Prostate gland (tissue), 2 donors: ENCODE results near the gene ADAD2.
A peak's percentile ranks its signal among the peaks of the same experiment; 100 is the strongest.

Experiments used
- POLR2A ChIP-seq: fragments of 450-650 bp; IDR thresholded peaks from one replicate; pipeline ENCODE4 v1.6.1; 2016; ENCODE audit warnings: antibody characterized with exemption, mild to moderate bottlenecking
- TF ChIP-seq, protein P1 (sequence below), 4 experiments: fragments of 200-600 bp in 2 of 4; fragments of 450-650 bp in 2 of 4; sonication (generic) in 2 of 4; IDR thresholded peaks; 1 replicate in 3 of 4; 2 replicates in 1 of 4; pipeline ENCODE4 v1.5.1; 2016 to 2019; ENCODE audit warnings: antibody characterized with exemption in 4 of 4, mild to moderate bottlenecking in 2 of 4, moderate library complexity in 2 of 4

DNA sequence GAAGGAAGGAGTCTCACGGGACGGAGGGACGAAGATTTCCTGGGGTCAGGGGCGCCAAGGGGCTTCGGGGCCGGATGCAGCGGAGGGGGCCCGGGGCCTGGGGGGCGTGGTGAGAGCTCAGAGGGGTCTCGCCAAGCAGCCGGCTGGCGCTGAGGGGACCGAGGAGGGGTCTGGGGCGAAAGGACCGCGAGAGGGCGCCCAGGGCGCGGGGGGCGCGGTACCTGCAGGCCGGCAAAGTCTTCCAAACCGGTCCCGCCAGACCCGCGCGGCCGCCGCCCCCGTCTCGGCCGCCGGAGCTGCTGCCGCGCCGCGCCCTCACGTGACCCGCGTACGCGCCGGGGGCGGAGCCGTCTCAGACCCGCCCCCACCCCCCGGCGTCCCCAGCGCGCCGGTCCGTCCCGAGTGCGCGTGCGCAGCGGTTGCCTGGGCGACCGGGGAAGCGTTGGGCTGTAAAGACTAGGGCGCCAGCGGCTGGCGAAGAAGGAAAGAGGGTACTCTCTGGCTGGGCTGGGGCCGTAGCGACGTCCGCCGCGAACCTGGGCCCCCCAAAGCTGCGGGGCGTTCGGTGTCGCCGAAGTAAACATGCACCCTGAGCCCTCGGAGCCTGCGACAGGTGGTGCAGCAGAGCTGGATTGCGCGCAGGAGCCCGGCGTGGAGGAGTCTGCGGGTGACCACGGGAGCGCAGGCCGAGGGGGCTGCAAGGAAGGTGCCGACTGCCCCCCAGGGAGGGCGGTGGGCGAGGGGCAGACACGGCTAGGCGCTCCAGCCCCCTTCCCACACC is 45.9 kb upstream of the ADAD2 start, which contains the start of the genes DNAAF1 and HSDL1:
- TF ChIP-seq, protein P1, sequence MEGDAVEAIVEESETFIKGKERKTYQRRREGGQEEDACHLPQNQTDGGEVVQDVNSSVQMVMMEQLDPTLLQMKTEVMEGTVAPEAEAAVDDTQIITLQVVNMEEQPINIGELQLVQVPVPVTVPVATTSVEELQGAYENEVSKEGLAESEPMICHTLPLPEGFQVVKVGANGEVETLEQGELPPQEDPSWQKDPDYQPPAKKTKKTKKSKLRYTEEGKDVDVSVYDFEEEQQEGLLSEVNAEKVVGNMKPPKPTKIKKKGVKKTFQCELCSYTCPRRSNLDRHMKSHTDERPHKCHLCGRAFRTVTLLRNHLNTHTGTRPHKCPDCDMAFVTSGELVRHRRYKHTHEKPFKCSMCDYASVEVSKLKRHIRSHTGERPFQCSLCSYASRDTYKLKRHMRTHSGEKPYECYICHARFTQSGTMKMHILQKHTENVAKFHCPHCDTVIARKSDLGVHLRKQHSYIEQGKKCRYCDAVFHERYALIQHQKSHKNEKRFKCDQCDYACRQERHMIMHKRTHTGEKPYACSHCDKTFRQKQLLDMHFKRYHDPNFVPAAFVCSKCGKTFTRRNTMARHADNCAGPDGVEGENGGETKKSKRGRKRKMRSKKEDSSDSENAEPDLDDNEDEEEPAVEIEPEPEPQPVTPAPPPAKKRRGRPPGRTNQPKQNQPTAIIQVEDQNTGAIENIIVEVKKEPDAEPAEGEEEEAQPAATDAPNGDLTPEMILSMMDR (IDR thresholded peaks at IDR 0.05): peak in 2 of 4 experiments; percentile 9 to 13
- TF ChIP-seq POLR2A: peak; percentile 69
